Naive thymus-derived CD4-positive, alpha-beta T cell (primary cell): ENCODE results near the gene ATG7. TPM values are rescaled to one million over a fixed set of nuclear protein-coding genes. Genes with fewer than 3 reads are reported as not detected.
"Not testable (repeated sequence)": the region's sequence is repeated elsewhere in the genome, so short reads cannot be mapped to it uniquely, and the experiment has no call there.

ENCODE experiments used
- ATAC-seq: fragments of 150-1000 bp; cut with Tn5 transposase; 2 replicates; pipeline ENCODE4 v1.10.0; 2021; ENCODE audit warnings: mild to moderate bottlenecking, moderate library complexity
- CTCF ChIA-PET: fragments of 350-600 bp; sonication (Branson Sonifier 250); formaldehyde crosslinking; loops from one replicate; lab custom pipeline; 2021; ENCODE audit warnings: antibody characterized with exemption; lab: Charles Lee
- POLR2A ChIA-PET: fragments of 350-600 bp; sonication (Branson Sonifier 250); formaldehyde crosslinking; loops from one replicate; lab custom pipeline; 2021; ENCODE audit warnings: antibody characterized with exemption, inconsistent platforms; lab: Charles Lee
- DNase-seq, 9 donors: peaks; one replicate each; pipeline versions ENCODE4 v3.0.0 to v3.0.0-alpha.2; 2020 to 2022; ENCODE audit warnings: mixed read lengths in 1 of 9
- H3K27ac ChIP-seq: one replicate; pipeline ENCODE4 v1.7.0; 2013; ENCODE audit warnings: mild to moderate bottlenecking, low read depth, low read length, moderate library complexity
- H3K27me3 ChIP-seq, 2 donors: one replicate each; pipeline ENCODE4 v1.7.0; 2013; ENCODE audit warnings: low read length in 2 of 2, mild to moderate bottlenecking in 2 of 2, moderate library complexity in 2 of 2; ENCODE audit not compliant: control insufficient read depth in 2 of 2, insufficient read depth in 2 of 2
- H3K36me3 ChIP-seq, 3 experiments: 1 replicate in 2 of 3; 2 replicates in 1 of 3; pipeline ENCODE4 v1.7.0; 2013; ENCODE audit warnings: low read length in 3 of 3, mild to moderate bottlenecking in 3 of 3, moderate library complexity in 1 of 3; ENCODE audit not compliant: insufficient read depth in 3 of 3, control insufficient read depth in 2 of 3
- H3K4me1 ChIP-seq, 2 donors: one replicate each; pipeline ENCODE4 v1.7.0; 2013; ENCODE audit warnings: low read length in 2 of 2, mild to moderate bottlenecking in 2 of 2, moderate library complexity in 1 of 2; ENCODE audit not compliant: control insufficient read depth in 2 of 2, insufficient read depth in 2 of 2
- H3K4me3 ChIP-seq: 2 replicates; pipeline ENCODE4 v1.7.0; 2013; ENCODE audit warnings: mild to moderate bottlenecking, low read length
- H3K9me3 ChIP-seq, 3 experiments: 1 replicate in 2 of 3; 2 replicates in 1 of 3; pipeline ENCODE4 v1.7.0; 2013; ENCODE audit warnings: low read length in 3 of 3; ENCODE audit not compliant: control insufficient read depth in 2 of 3
- H3K27ac Mint-ChIP-seq, 9 donors: one replicate each; pipeline ENCODE4 v1.8.0; 2020 to 2022; ENCODE audit warnings: mixed read lengths in 9 of 9, mild to moderate bottlenecking in 8 of 9, moderate library complexity in 5 of 9, inconsistent platforms in 2 of 9
- H3K27me3 Mint-ChIP-seq, 5 donors: one replicate each; pipeline ENCODE4 v1.8.0; 2021 to 2022; ENCODE audit warnings: mixed read lengths in 5 of 5, mild to moderate bottlenecking in 1 of 5
- H3K36me3 Mint-ChIP-seq, 5 donors: one replicate each; pipeline ENCODE4 v1.8.0; 2020 to 2022; ENCODE audit warnings: mixed read lengths in 5 of 5, mild to moderate bottlenecking in 3 of 5, inconsistent platforms in 1 of 5
- H3K4me1 Mint-ChIP-seq, 7 donors: one replicate each; pipeline ENCODE4 v1.8.0; 2020 to 2022; ENCODE audit warnings: mixed read lengths in 7 of 7, mild to moderate bottlenecking in 3 of 7, inconsistent platforms in 1 of 7
- H3K4me3 Mint-ChIP-seq, 10 donors: one replicate each; pipeline ENCODE4 v1.8.0; 2020 to 2022; ENCODE audit warnings: mild to moderate bottlenecking in 10 of 10, mixed read lengths in 10 of 10, moderate library complexity in 6 of 10, inconsistent platforms in 2 of 10
- H3K9me3 Mint-ChIP-seq, 11 donors: one replicate each; pipeline ENCODE4 v1.8.0; 2020 to 2022; ENCODE audit warnings: mixed read lengths in 11 of 11, mild to moderate bottlenecking in 4 of 11, inconsistent platforms in 1 of 11, moderate library complexity in 1 of 11
- intact Hi-C, 2 donors: fragments of 100-400 bp; cut with micrococcal nuclease; formaldehyde crosslinking; loops; one replicate each; pipeline ENCODE4 v1.15.1; 2023
- polyA plus RNA-seq, 2 donors: library from polyadenylated mRNA; unstranded; fragments of 300-500 nt; fragmentation: Illumina TruSeq; gene quantifications; one replicate each; pipeline ENCODE4 v1.2.3, GENCODE V29; 2021
- total RNA-seq, 6 experiments: library from RNA in 5 of 6; stranded (reverse) in 5 of 6; gene quantifications; 1 replicate in 5 of 6; 2 replicates in 1 of 6; pipeline ENCODE4 v1.2.3 and lab custom pipeline; 2021 to 2026

ATG7 gene
- total and polyA plus RNA-seq, 7 experiments from 2014 or later: 12.0 to 80.3 (median 33.6) TPM

DNA sequence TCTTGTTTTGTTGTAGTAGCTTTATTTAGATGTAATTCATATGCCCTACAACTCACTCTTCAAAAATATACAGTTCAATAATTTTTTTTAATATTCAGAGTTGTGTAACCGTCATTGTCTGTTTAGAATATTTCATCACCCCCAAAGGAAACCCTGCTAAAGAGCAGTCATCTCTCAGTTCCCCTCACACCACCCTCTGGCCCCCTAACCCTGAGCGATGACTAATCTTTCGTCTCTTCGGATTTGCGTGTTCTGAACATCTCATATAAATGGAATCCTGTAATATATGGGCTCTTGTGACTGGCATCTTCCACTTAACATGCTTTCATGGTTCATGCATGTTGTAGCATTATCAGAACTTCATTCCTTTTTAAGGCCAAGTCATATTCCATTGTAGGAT is 183.8 kb downstream of the ATG7 start:
- peaks cover 0 to 6% (median 0%) of the 10 kb centered on the region in 7 donors for H3K4me1 Mint-ChIP-seq
- POLR2A ChIA-PET: no interaction called here

DNA sequence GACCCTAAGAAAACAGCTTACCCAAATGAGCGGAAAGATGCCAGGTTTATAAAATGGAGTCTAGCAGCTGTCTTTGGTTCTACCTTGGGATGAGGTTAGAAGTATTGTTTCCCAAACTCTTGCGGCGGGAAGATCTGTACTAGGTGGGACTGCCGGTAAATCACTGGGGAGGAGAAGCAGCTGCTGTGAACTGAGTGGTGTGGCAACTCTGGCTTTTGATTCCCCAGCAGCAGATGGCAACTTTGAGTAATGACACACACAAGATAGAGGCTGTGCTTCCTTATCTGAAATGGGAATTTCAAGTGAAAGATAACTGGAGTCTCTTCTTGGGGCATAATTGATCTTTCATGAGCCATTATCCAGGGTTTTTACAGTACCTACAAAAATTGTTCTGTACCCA is 184.9 kb downstream of the ATG7 start:
- H3K36me3 ChIP-seq: no peaks in the 10 kb centered on the region
- DNase-seq (no peak), ATAC-seq (no peak)
- Mint-ChIP-seq H3K27me3 (no peaks in the 10 kb centered on the region), H3K4me3 (no peak overlapping the region), H3K9me3 (peaks cover 0 to under 1% (median 0%) of the 10 kb centered on the region in 11 donors), H3K27ac (no peak overlapping the region), H3K4me1 (peaks cover 0 to 6% (median 0%) of the 10 kb centered on the region in 7 donors), H3K36me3 (peaks cover 0 to 55% (median 21%) of the 10 kb centered on the region in 5 donors)
- no peaks in the 10 kb centered on the region for H3K9me3 ChIP-seq
- H3K27ac ChIP-seq: no peak overlapping the region
- POLR2A ChIA-PET: no interaction called here
- no peaks in the 10 kb centered on the region for H3K4me1 ChIP-seq
- no peaks in the 10 kb centered on the region for H3K27me3 ChIP-seq
- no peak overlapping the region for H3K4me3 ChIP-seq
- intact Hi-C loops: no loop called here
- CTCF ChIA-PET: no interaction called here

More for the DNA sequence above, 183.8 kb downstream of the ATG7 start:
- Mint-ChIP-seq H3K4me3 (no peak overlapping the region), H3K27me3 (no peaks in the 10 kb centered on the region), H3K27ac (no peak overlapping the region), H3K36me3 (peaks cover 0 to 57% (median 21%) of the 10 kb centered on the region in 5 donors), H3K9me3 (no peaks in the 10 kb centered on the region)
- Histone ChIP-seq H3K4me3 (no peak overlapping the region), H3K36me3 (no peaks in the 10 kb centered on the region), H3K27me3 (no peaks in the 10 kb centered on the region), H3K4me1 (no peaks in the 10 kb centered on the region), H3K9me3 (no peaks in the 10 kb centered on the region), H3K27ac (no peak overlapping the region)
- DNase-seq (no peak), ATAC-seq (peak; percentile 71)
- intact Hi-C loops: no loop called here
- CTCF ChIA-PET: no interaction called here

DNA sequence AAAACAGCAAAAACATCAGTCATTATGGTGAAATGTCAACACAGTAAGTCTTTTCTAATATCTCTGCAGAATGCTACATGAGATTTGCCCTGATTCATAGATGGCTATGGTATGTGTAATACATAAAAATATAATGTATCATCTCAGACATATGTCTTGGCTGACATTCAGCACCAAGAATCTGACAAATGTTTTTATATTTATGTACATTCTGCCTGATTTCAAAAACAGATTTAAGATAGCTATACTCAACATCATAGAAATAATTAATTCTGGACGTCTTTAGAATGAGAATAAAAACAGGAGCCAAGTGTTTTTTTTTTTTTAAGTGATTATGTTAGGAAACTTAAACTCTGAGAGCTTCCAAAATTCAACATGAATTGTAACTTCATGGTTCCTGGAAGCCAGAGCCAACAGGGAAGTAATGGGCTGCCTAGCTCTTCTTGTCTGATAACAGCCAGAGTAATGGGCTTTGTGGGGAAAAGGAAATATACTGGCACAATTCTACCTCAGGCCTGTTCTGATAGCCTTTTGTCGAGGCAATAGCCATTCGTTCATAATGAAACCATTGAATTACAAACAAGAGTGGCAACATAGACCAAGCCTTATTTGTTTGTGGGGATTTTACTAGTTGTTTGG is 187.1 kb downstream of the ATG7 start:
- Histone ChIP-seq H3K4me3 (no peak overlapping the region), H3K27ac (no peak overlapping the region), H3K36me3 (no peaks in the 10 kb centered on the region), H3K9me3 (no peaks in the 10 kb centered on the region), H3K4me1 (no peaks in the 10 kb centered on the region), H3K27me3 (no peaks in the 10 kb centered on the region)
- H3K4me1 Mint-ChIP-seq: peaks cover 0 to 6% (median 0%) of the 10 kb centered on the region in 7 donors
- peaks cover 0 to 2% (median 0%) of the 10 kb centered on the region in 11 donors for H3K9me3 Mint-ChIP-seq
- POLR2A ChIA-PET: no interaction called here
- CTCF ChIA-PET: no interaction called here
- no peak overlapping the region for H3K27ac Mint-ChIP-seq
- no peaks in the 10 kb centered on the region for H3K27me3 Mint-ChIP-seq
- no peak for ATAC-seq
- intact Hi-C loops: no loop called here
- no peak overlapping the region for H3K4me3 Mint-ChIP-seq
- H3K36me3 Mint-ChIP-seq: peaks cover 0 to 48% (median 22%) of the 10 kb centered on the region in 5 donors
- no peak for DNase-seq

DNA sequence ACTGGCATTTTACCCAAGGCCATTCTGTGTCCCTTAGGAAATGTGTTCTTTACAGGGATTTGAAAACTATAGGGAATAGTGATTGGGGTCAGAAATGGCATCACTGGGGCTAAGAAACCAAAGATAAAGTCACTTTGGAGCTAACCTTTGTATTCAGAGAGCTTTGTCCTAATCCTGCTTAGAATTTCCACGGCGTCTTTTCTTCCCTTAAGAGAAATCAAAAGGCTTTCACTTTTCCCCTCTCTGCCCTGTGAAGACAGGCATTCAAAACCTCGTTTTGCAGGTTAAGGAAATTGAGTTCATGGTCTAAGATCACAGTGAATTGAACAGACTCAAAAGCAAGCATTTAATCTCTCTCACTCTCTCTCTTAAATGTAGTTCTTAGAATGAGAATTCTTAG is 189.0 kb downstream of the ATG7 start:
- CTCF ChIA-PET: no interaction called here
- POLR2A ChIA-PET: no interaction called here
- H3K36me3 Mint-ChIP-seq: peaks cover 0 to 39% (median 15%) of the 10 kb centered on the region in 5 donors
- intact Hi-C loops: no loop called here
- ATAC-seq (no peak), DNase-seq (no peak)
- H3K4me3 Mint-ChIP-seq: no peak overlapping the region
- no peaks in the 10 kb centered on the region for H3K4me1 ChIP-seq
- H3K9me3 ChIP-seq: no peaks in the 10 kb centered on the region
- H3K27ac ChIP-seq: no peak overlapping the region
- no peaks in the 10 kb centered on the region for H3K4me1 Mint-ChIP-seq
- H3K27ac Mint-ChIP-seq: no peak overlapping the region
- peaks cover 0 to 2% (median 0%) of the 10 kb centered on the region in 11 donors for H3K9me3 Mint-ChIP-seq
- no peaks in the 10 kb centered on the region for H3K27me3 Mint-ChIP-seq
- no peaks in the 10 kb centered on the region for H3K27me3 ChIP-seq
- no peaks in the 10 kb centered on the region for H3K36me3 ChIP-seq
- H3K4me3 ChIP-seq: no peak overlapping the region

DNA sequence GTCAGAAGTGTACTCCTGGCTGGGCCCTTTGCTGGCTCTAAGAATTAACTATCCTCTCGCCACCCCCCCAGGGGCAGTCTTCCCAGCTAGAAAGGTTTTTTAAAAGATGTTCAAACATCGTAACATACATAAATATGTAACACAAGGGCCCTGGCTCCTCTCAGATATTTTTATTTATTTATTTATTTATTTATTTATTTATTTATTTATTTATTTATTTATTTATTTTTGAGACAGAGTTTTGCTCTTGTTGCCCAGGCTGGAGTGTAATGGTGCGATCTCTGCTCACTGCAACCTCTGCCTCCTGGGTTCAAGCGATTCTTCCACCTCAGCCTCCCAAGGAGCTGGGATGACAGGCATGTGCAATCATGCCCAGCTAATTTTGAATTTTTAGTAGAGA is 190.5 kb downstream of the ATG7 start:
- H3K9me3 Mint-ChIP-seq, POLR2A ChIA-PET, H3K4me3 Mint-ChIP-seq, ATAC-seq, H3K27ac Mint-ChIP-seq, H3K4me1 Mint-ChIP-seq, H3K27me3 ChIP-seq, CTCF ChIA-PET, H3K4me3 ChIP-seq, H3K4me1 ChIP-seq, DNase-seq, H3K27ac ChIP-seq, H3K9me3 ChIP-seq, H3K27me3 Mint-ChIP-seq, H3K36me3 ChIP-seq, intact Hi-C loops: not testable (repeated sequence)
- peaks cover 0 to 35% (median 13%) of the 10 kb centered on the region in 5 donors for H3K36me3 Mint-ChIP-seq

DNA sequence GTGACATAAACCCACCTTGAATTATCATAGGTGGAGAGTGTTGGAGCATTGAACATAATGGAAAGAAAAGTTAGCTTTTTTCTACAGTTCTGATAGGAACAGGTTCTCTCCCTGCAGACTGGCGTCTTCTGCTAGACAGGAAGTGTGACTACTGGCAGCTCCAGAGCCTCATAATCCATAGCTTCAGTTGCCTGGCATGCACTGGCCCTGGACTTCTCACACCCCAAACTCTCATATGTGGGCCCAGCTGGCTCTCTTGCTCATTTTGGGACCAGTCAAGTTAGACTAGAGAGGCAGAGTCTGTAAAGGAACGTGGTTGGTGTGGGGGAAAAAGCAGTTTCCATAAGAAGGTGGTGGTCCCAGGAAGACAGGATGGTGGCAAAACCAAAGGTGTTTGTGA is 191.4 kb downstream of the ATG7 start:
- no peak overlapping the region for H3K27ac Mint-ChIP-seq

DNA sequence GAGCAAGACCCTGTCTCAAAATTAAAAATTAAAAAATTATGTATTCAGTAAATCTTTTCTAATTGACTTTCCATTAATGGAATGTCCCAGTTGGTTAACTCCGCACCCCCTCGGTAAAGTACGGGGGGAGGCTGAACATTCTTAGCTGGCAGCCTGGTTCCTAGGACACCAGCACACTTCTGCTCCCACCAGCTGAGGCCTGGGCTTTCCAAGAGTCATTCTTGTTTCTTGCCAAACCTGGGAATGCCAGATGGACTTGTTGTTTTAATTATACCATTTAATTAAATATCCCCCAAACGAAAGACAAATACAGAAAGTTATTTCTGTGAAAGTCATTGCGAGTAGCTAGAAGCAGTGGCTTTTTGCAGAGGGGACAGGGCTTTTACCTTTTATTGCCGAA is 192.2 kb downstream of the ATG7 start:
- Mint-ChIP-seq H3K27ac (no peak overlapping the region), H3K27me3 (no peaks in the 10 kb centered on the region), H3K36me3 (peaks cover 0 to 35% (median 15%) of the 10 kb centered on the region in 5 donors), H3K9me3 (peaks cover 0 to 2% (median 0%) of the 10 kb centered on the region in 11 donors), H3K4me1 (no peaks in the 10 kb centered on the region), H3K4me3 (no peak overlapping the region)
- intact Hi-C loops: no loop called here
- Histone ChIP-seq H3K4me1 (no peaks in the 10 kb centered on the region), H3K27me3 (no peaks in the 10 kb centered on the region), H3K9me3 (no peaks in the 10 kb centered on the region), H3K36me3 (peaks cover 0 to 11% (median 0%) of the 10 kb centered on the region in 3 experiments), H3K4me3 (no peak overlapping the region), H3K27ac (no peak overlapping the region)
- DNase-seq (no peak), ATAC-seq (no peak)
- CTCF ChIA-PET: no interaction called here
- POLR2A ChIA-PET: interaction anchor here (0.9 kb wide), 1 partner anchor 179 kb away, joined by 3 read pairs; the partner anchor contains the start of gene VGLL4

More for the DNA sequence above, 191.4 kb downstream of the ATG7 start:
- CTCF ChIA-PET: no interaction called here
- Mint-ChIP-seq H3K36me3 (peaks cover 0 to 39% (median 9%) of the 10 kb centered on the region in 5 donors), H3K4me1 (no peaks in the 10 kb centered on the region), H3K4me3 (no peak overlapping the region), H3K9me3 (peaks cover 0 to 2% (median 0%) of the 10 kb centered on the region in 11 donors), H3K27me3 (no peaks in the 10 kb centered on the region)
- Histone ChIP-seq H3K9me3 (no peaks in the 10 kb centered on the region), H3K27ac (no peak overlapping the region), H3K4me1 (no peaks in the 10 kb centered on the region), H3K36me3 (peaks cover 0 to 11% (median 0%) of the 10 kb centered on the region in 3 experiments), H3K4me3 (no peak overlapping the region), H3K27me3 (no peaks in the 10 kb centered on the region)
- ATAC-seq: no peak
- POLR2A ChIA-PET: interaction anchor here (0.9 kb wide), 1 partner anchor 180 kb away, joined by 3 read pairs; the partner anchor contains the start of gene VGLL4
- intact Hi-C loops: no loop called here
- no peak for DNase-seq
